ENCODE data around the gene PARD3. TPM values are rescaled to one million over a fixed set of nuclear protein-coding genes. Genes with fewer than 3 reads are reported as not detected.

PARD3 gene
- total RNA-seq, 1 experiment from 2014 or later: 57.4 TPM

GRCh38 chr10:34727595-34728033 lies 87.5 kb downstream of the PARD3 start:
- DNase-seq: no peak
- H3K79me2 ChIP-seq (ENCODE audit: low read depth): peaks cover 85% of the 10 kb centered on the region
- no peaks in the 10 kb centered on the region for H3K36me3 ChIP-seq (ENCODE audit: low read depth)
- peaks cover 20% of the 10 kb centered on the region for H3F3A ChIP-seq (ENCODE audit: insufficient read depth, low read depth)
- H3K4me2 ChIP-seq: no peak overlapping the region
- H3K27me3 ChIP-seq (ENCODE audit: insufficient read depth, low read depth): no peaks in the 10 kb centered on the region
- H3K9me3 ChIP-seq (ENCODE audit: insufficient read depth, low read depth): no peaks in the 10 kb centered on the region
- ChIA-PET POLR2A (ENCODE audit: unreplicated experiment) (no interaction called here), CTCF (no interaction called here)
- H2AFZ ChIP-seq: no peak overlapping the region
- intact Hi-C loops (cut with micrococcal nuclease; ENCODE audit: unreplicated experiment): no loop called here
- no peaks in the 10 kb centered on the region for H3K9me2 ChIP-seq (ENCODE audit: insufficient read depth)
- BruUV-seq (replicated peaks): no TSS peak
- TF ChIP-seq EZH2 (IDR thresholded peaks at IDR 0.05; ENCODE audit: low read depth): no peak
- no peak for TF ChIP-seq CTCF (conservative IDR thresholded peaks at IDR 0.05)
- peaks cover 5% of the 10 kb centered on the region; the same call in 1 of the 2 replicates for H4K20me1 ChIP-seq (ENCODE audit: insufficient read depth)
- H3K27ac ChIP-seq: no peak overlapping the region
- peaks cover 33% of the 10 kb centered on the region for H3K4me1 ChIP-seq (replicated peaks; ENCODE audit: insufficient read depth)
- H3K4me3 ChIP-seq: no peak overlapping the region

- Histone ChIP-seq H3K27me3 (ENCODE audit: insufficient read depth, low read depth) (no peaks in the 10 kb centered on the region), H3K4me3 (no peak overlapping the region), H3K4me1 (replicated peaks; ENCODE audit: insufficient read depth) (peaks cover 32% of the 10 kb centered on the region), H3K36me3 (ENCODE audit: low read depth) (no peaks in the 10 kb centered on the region), H3K4me2 (no peak overlapping the region), H4K20me1 (ENCODE audit: insufficient read depth) (peaks cover 5% of the 10 kb centered on the region; the same call in 1 of the 2 replicates), H3K9me2 (ENCODE audit: insufficient read depth) (no peaks in the 10 kb centered on the region), H3K27ac (no peak overlapping the region), H3K9me3 (ENCODE audit: insufficient read depth, low read depth) (no peaks in the 10 kb centered on the region), H3F3A (ENCODE audit: insufficient read depth, low read depth) (peaks cover 13% of the 10 kb centered on the region), H3K79me2 (ENCODE audit: low read depth) (peaks cover 85% of the 10 kb centered on the region), H2AFZ (no peak overlapping the region)
- CTCF ChIA-PET: interaction anchor here (0.8 kb wide), 1 partner anchor 259 kb away, joined by 10 read pairs; no protein-coding TSS in a partner anchor
- intact Hi-C loops (cut with micrococcal nuclease; ENCODE audit: unreplicated experiment): no loop called here
- no peak for DNase-seq
- TF ChIP-seq EZH2 (IDR thresholded peaks at IDR 0.05; ENCODE audit: low read depth) (no peak), CTCF (conservative IDR thresholded peaks at IDR 0.05) (no peak)
- no TSS peak for BruUV-seq (replicated peaks)
- POLR2A ChIA-PET (ENCODE audit: unreplicated experiment): no interaction called here
Observed at GRCh38 chr10:34726862-34727261, 88.2 kb downstream of the PARD3 start.

- Histone ChIP-seq H3K79me2 (ENCODE audit: low read depth) (peaks cover 87% of the 10 kb centered on the region), H3K9me3 (ENCODE audit: insufficient read depth, low read depth) (no peaks in the 10 kb centered on the region), H3K4me3 (no peak overlapping the region), H3K36me3 (ENCODE audit: low read depth) (no peaks in the 10 kb centered on the region), H3K9me2 (ENCODE audit: insufficient read depth) (no peaks in the 10 kb centered on the region), H3F3A (ENCODE audit: insufficient read depth, low read depth) (peaks cover 25% of the 10 kb centered on the region; the same call in 1 of the 2 replicates), H3K4me2 (no peak overlapping the region), H4K20me1 (ENCODE audit: insufficient read depth) (no peaks in the 10 kb centered on the region), H3K4me1 (replicated peaks; ENCODE audit: insufficient read depth) (peaks cover 42% of the 10 kb centered on the region), H3K27me3 (ENCODE audit: insufficient read depth, low read depth) (no peaks in the 10 kb centered on the region), H3K27ac (no peak overlapping the region), H2AFZ (no peak overlapping the region)
- no peak for TF ChIP-seq CTCF (conservative IDR thresholded peaks at IDR 0.05)
- no peak for TF ChIP-seq EZH2 (IDR thresholded peaks at IDR 0.05; ENCODE audit: low read depth)
- intact Hi-C loops (cut with micrococcal nuclease; ENCODE audit: unreplicated experiment): loop anchor here (2.0 to 5.0 kb wide), 2 partner anchors 56 to 89 kb away; no protein-coding TSS in a partner anchor
- no TSS peak for BruUV-seq (replicated peaks)
- DNase-seq: no peak
- POLR2A ChIA-PET (ENCODE audit: unreplicated experiment): no interaction called here
- CTCF ChIA-PET: interaction anchor here (0.7 kb wide), 2 partner anchors 166 to 314 kb away, joined by 3 read pairs; no protein-coding TSS in a partner anchor
Observed at GRCh38 chr10:34723750-34724149, 91.3 kb downstream of the PARD3 start.
